Natural killer cell treated with Interleukin-12 subunit alpha and Interleukin-12 subunit beta and Interleukin-15 and Interleukin-18, amount 100 ng/mL, for 72 hours (primary cell): ENCODE results near the gene SMIM33. TPM values are rescaled to one million over a fixed set of nuclear protein-coding genes. Genes with fewer than 3 reads are reported as not detected.
A peak's percentile ranks its signal among the peaks of the same experiment; 100 is the strongest.
"Not testable (repeated sequence)": the region's sequence is repeated elsewhere in the genome, so short reads cannot be mapped to it uniquely, and the experiment has no call there.

Source experiments
- ATAC-seq, 2 donors: fragments of 150-1000 bp; cut with Tn5 transposase in 1 of 2; sonication (Bioruptor Pico), chemical (Tn5 transposase) in 1 of 2; 2 replicates each; pipeline ENCODE4 v1.10.0; 2021
- DNase-seq: peaks from one replicate; pipeline ENCODE4 v3.0.0; 2022; ENCODE audit warnings: low spot score
- H3K27ac Mint-ChIP-seq, 2 donors: 1 replicate in 1 of 2; 2 replicates in 1 of 2; pipeline ENCODE4 v1.8.0; 2022; ENCODE audit warnings: mixed read lengths in 2 of 2, mild to moderate bottlenecking in 1 of 2, moderate library complexity in 1 of 2
- H3K27me3 Mint-ChIP-seq, 2 donors: 1 replicate in 1 of 2; 2 replicates in 1 of 2; pipeline ENCODE4 v1.8.0; 2022; ENCODE audit warnings: mixed read lengths in 2 of 2
- H3K36me3 Mint-ChIP-seq: one replicate; pipeline ENCODE4 v1.8.0; 2022; ENCODE audit warnings: mixed read lengths
- H3K4me1 Mint-ChIP-seq, 2 donors: 1 replicate in 1 of 2; 2 replicates in 1 of 2; pipeline ENCODE4 v1.8.0; 2022; ENCODE audit warnings: low read depth in 2 of 2, mixed read lengths in 2 of 2, mild to moderate bottlenecking in 1 of 2
- H3K4me3 Mint-ChIP-seq: one replicate; pipeline ENCODE4 v1.8.0; 2022; ENCODE audit warnings: mixed read lengths
- H3K9me3 Mint-ChIP-seq: 2 replicates; pipeline ENCODE4 v1.8.0; 2022; ENCODE audit warnings: mixed read lengths
- total RNA-seq, 2 donors: library from RNA; stranded (reverse); gene quantifications; one replicate each; pipeline ENCODE4 v1.2.3, GENCODE V29; 2022

Gene SMIM33
- total RNA-seq, 2 donors from 2014 or later = not detected

- Mint-ChIP-seq H3K4me3 (peak overlapping the region; percentile 95), H3K27ac (peak overlapping the region; percentile 92 to 95), H3K27me3 (no peaks in the 10 kb centered on the region), H3K9me3 (no peaks in the 10 kb centered on the region), H3K36me3 (no peaks in the 10 kb centered on the region), H3K4me1 (peaks cover 33 to 41% of the 10 kb centered on the region in 2 donors)
- ATAC-seq (no peak), DNase-seq (peak; percentile 62)
These were observed 10.8 kb downstream of the SMIM33 start for GRCh38 chr5:139481580-139482049.

GRCh38 chr5:139482050-139482889, 11.5 kb downstream of the SMIM33 start, which contains the start of gene STING1:
TSS of gene STING1 (minus strand) at chr5:139482758. CDS start at chr5:139481704, 1,054 bp downstream.
- Mint-ChIP-seq H3K36me3 (no peaks in the 10 kb centered on the region), H3K4me3 (peak within 1 kb of the TSS; percentile 95), H3K4me1 (peaks cover 33 to 41% of the 10 kb centered on the region in 2 donors), H3K9me3 (no peaks in the 10 kb centered on the region), H3K27me3 (no peaks in the 10 kb centered on the region), H3K27ac (peak within 1 kb of the TSS; percentile 92 to 95)
- DNase-seq (peak; percentile 83), ATAC-seq (peak; percentile 90 to 93)

- H3K36me3 Mint-ChIP-seq, H3K27me3 Mint-ChIP-seq: not testable (repeated sequence)
These were observed 12.0 kb downstream of the SMIM33 start for GRCh38 chr5:139482890-139483208.

GRCh38 chr5:139486201-139486600, 15.4 kb downstream of the SMIM33 start:
- Mint-ChIP-seq H3K36me3 (no peaks in the 10 kb centered on the region), H3K27me3 (no peaks in the 10 kb centered on the region), H3K4me3 (no peak overlapping the region), H3K9me3 (no peaks in the 10 kb centered on the region), H3K4me1 (peaks cover 18 to 32% of the 10 kb centered on the region in 2 donors), H3K27ac (peak overlapping the region in 1 of 2 donors; percentile 48)
- DNase-seq (no peak), ATAC-seq (no peak)

More at GRCh38 chr5:139482890-139483208, 12.0 kb downstream of the SMIM33 start:
- Mint-ChIP-seq H3K4me3 (peak overlapping the region; percentile 95), H3K4me1 (peaks cover 33 to 42% of the 10 kb centered on the region in 2 donors), H3K27ac (peak overlapping the region; percentile 92 to 95)
- DNase-seq, H3K9me3 Mint-ChIP-seq, ATAC-seq: not testable (repeated sequence)

DNA sequence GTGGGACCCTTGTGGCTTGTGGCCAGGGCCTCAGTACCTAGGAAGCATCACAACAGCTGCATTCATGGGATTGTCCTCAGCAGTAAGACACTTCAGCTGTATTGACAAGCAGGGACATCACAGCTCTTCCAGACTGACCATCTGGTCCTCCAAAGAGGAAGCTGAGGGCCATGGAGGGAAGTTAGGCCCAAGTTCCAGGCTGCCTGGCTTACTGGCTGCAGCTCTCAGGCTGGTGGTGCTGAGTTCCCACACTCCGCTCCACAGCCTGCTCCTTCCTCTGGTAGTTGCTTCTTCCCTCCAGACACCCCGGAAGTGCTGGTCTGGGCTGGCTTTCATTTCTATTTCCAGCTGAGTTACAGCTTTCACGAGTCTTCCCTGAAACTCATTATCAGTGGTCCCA, 17.5 kb downstream of the SMIM33 start:
- Mint-ChIP-seq H3K4me3 (no peak overlapping the region), H3K27me3 (no peaks in the 10 kb centered on the region), H3K27ac (peak overlapping the region; percentile 66 to 82), H3K36me3 (no peaks in the 10 kb centered on the region), H3K9me3 (no peaks in the 10 kb centered on the region), H3K4me1 (peaks cover 4 to 17% of the 10 kb centered on the region in 2 donors)
- DNase-seq (no peak), ATAC-seq (no peak)

DNA sequence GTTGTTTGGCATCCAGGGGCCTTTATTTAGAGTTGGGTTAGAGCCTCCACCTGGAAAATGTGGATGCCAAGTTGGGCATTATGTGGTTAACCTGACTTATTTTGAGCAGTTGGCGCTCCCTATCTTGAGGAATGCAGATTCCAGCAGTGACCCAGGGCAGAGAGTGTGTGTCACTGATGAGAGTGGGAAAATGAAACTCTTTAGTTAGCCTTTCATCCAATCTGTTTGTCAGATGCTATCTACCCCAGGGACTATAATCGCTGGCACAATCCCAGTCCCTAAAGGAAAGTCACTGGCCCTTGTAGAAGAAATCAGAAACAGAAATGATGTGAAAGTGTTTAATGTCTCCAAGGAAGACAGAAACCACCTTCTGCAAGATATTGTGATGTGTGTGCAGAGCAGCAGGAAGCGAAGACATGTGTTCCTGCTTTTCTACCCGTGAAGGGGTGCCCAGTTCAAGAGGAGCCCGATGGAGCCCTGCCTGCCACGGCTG, 21.9 kb downstream of the SMIM33 start:
- H3K27ac Mint-ChIP-seq = no peak overlapping the region
- no peak for ATAC-seq

DNA sequence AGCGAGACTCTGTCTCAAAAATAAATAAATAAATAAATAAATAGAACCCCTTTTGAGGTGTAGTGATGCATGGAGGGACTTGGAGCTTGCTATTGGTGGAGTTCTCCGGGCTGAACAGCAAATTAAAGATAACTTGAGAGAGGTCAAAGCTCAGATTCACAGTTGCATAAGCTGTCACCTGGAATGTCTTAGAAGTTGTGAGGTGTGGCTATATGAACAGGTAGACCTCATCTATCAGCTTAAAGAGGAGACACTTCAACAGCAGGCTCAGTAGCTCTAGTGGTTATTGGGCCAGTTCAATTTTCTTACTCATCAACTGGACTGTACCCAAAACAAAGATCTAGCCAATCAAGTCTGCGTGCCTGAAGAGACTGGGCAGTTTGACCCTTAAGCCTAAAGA, 23.5 kb downstream of the SMIM33 start:
- DNase-seq (no peak), ATAC-seq (no peak)
- H3K27me3 Mint-ChIP-seq = no peaks in the 10 kb centered on the region
- no peaks in the 10 kb centered on the region for H3K9me3 Mint-ChIP-seq
- no peak overlapping the region for H3K27ac Mint-ChIP-seq
- H3K4me3 Mint-ChIP-seq = no peak overlapping the region
- H3K36me3 Mint-ChIP-seq = no peaks in the 10 kb centered on the region
- peaks cover 9 to 13% of the 10 kb centered on the region in 2 donors for H3K4me1 Mint-ChIP-seq

More for the DNA sequence above, 21.9 kb downstream of the SMIM33 start:
- Mint-ChIP-seq H3K27me3 (no peaks in the 10 kb centered on the region), H3K4me3 (no peak overlapping the region), H3K4me1 (peaks cover 16 to 17% of the 10 kb centered on the region in 2 donors), H3K36me3 (no peaks in the 10 kb centered on the region), H3K9me3 (no peaks in the 10 kb centered on the region)
- DNase-seq = no peak

DNA sequence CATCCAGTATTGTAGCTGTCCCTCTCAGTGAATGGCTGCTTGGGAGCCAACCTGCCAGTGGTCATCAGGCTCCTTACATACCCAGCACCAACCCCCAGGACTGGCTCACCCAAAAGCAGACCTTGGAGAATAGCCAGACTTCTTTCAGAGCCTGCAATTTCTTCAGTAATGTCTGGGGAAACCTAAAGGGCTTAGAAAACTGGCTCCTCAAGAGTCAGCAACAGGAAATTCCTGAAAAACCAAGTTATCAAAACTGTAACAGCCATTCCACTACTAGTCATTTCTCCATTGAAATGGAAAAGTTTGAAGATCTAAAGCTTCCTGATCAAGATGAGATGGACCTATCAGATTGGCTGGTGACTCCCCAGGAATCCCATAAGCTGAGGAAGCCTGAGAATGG, 24.0 kb downstream of the SMIM33 start:
- Mint-ChIP-seq H3K27me3 (no peaks in the 10 kb centered on the region), H3K4me1 (peaks cover 9 to 13% of the 10 kb centered on the region in 2 donors), H3K36me3 (no peaks in the 10 kb centered on the region), H3K27ac (no peak overlapping the region), H3K4me3 (no peak overlapping the region), H3K9me3 (no peaks in the 10 kb centered on the region)
- no peak for ATAC-seq
- no peak for DNase-seq

DNA sequence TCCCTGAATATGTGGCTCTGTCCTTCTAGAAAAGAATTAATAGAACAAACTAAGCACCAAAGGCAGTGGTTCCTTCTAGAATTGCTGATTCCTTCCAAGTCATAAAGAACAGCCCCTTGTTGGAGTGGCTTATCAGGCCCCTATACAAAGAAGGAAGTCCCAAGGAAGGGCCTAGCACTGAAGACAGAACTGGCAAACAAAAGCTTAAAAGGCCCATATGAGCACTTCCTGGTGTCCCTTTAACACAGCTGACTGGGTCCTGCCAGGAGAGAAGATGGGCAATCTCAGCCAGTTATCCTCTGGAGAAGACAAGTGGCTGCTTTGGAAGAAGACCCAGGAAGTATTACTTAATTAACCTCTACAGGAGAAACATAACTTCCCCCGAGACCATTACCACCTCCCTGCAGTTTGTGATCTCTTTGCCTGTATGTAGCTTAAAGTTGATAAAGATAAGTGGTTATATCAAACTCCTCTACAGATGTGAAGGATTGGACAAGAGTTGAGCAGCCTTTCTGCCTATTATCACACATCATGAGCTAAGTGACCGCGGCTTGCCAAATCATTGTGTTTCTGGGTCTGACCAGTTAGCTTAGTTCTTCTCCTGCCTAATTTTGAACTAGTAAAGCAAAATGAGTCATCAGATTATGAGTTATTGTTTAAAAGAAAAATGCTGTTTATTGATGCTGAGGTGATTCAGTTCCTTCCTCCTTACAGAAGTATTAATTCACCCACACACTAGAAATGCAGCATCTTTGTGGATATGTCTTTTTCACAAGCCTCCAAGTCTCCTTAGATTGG, 25.0 kb downstream of the SMIM33 start:
- no peaks in the 10 kb centered on the region for H3K9me3 Mint-ChIP-seq
- no peaks in the 10 kb centered on the region for H3K27me3 Mint-ChIP-seq
- DNase-seq (no peak), ATAC-seq (peak in 1 of 2 donors; percentile 80)
- peak overlapping the region; percentile 63 to 73 for H3K27ac Mint-ChIP-seq
- H3K4me3 Mint-ChIP-seq = no peak overlapping the region
- no peaks in the 10 kb centered on the region for H3K36me3 Mint-ChIP-seq
- H3K4me1 Mint-ChIP-seq = peaks cover 6 to 13% of the 10 kb centered on the region in 2 donors

DNA sequence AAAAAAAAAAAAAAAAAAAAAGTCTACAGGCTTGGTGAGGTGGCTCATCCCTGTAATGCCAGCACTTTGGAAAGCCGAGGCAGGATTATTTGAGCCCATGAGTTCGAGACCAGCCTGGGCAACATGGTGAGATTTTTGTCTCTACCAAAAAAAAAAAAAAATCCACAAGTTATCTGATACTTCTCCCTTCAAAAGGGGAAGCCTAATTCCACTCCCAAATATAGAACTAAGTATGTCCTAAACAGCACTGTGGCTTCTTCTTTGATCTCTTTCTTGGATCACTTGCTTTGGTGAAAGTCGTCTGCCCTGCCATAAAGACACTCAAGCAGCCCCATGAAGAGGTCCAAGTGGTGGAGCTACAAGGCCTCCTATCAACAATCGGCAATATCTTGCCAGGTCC, 30.6 kb downstream of the SMIM33 start:
- H3K9me3 Mint-ChIP-seq = no peaks in the 10 kb centered on the region
- no peaks in the 10 kb centered on the region for H3K36me3 Mint-ChIP-seq
- DNase-seq (no peak), ATAC-seq (no peak)
- H3K4me1 Mint-ChIP-seq = no peaks in the 10 kb centered on the region
- H3K27ac Mint-ChIP-seq = no peak overlapping the region
- no peak overlapping the region for H3K4me3 Mint-ChIP-seq
- peaks cover 2 to 7% of the 10 kb centered on the region in 2 donors for H3K27me3 Mint-ChIP-seq

DNA sequence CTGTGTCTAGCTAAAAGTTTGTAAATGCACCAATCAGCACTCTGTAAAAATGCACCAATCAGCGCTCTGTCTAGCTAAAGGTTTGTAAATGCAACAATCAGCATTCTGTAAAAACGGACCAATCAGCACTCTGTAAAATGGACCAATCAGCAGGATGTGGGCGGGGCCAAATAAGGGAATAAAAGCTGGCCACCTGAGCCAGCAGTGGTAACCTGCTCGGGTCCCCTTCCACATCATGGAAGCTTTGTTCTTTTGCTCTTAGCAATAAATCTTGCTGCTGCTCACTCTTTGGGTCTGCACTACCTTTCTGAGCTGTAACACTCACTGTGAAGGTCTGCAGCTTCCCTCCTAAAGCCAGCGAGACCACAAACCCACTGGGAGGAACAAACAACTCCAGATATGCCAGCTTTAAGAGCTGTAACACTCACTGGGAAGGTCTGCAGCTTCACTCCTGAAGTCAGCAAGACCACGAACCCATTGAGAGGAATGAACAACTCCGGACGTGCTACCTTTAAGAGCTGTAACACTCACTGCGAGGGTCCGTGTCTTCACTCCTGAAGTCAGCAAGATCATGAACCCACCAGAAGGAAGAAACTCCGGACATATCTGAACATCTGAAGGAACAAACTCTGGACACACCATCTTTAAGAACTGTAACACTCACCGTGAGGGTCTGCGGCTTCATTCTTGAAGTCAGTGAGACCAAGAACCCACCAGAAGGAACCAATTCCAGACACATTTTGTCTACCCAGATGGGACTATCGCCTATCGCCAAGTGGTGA, 32.4 kb downstream of the SMIM33 start:
- H3K36me3 Mint-ChIP-seq, DNase-seq, ATAC-seq, H3K4me1 Mint-ChIP-seq, H3K4me3 Mint-ChIP-seq, H3K27me3 Mint-ChIP-seq, H3K9me3 Mint-ChIP-seq, H3K27ac Mint-ChIP-seq: not testable (repeated sequence)

- H3K4me1 Mint-ChIP-seq, ATAC-seq, H3K27ac Mint-ChIP-seq, H3K27me3 Mint-ChIP-seq, H3K9me3 Mint-ChIP-seq, H3K4me3 Mint-ChIP-seq, H3K36me3 Mint-ChIP-seq, DNase-seq: not testable (repeated sequence)
These were observed 33.1 kb downstream of the SMIM33 start for GRCh38 chr5:139503879-139504278.

- not testable (repeated sequence) for H3K36me3 Mint-ChIP-seq, ATAC-seq, H3K27ac Mint-ChIP-seq, H3K27me3 Mint-ChIP-seq, H3K9me3 Mint-ChIP-seq, H3K4me1 Mint-ChIP-seq, DNase-seq, H3K4me3 Mint-ChIP-seq
These were observed 33.9 kb downstream of the SMIM33 start for GRCh38 chr5:139504722-139505121.
